Measurements from ENCODE around the gene MEGF11. TPM values are rescaled to one million over a fixed set of nuclear protein-coding genes. Genes with fewer than 3 reads are reported as not detected.

MEGF11 gene
- polyA plus RNA-seq, 6 donors from 2014 or later: 1.00 TPM; not detected in 5

- no peak overlapping the region for H3K27ac Mint-ChIP-seq
- no peak overlapping the region for H3K4me3 Mint-ChIP-seq
- H3K9me3 Mint-ChIP-seq: no peaks in the 10 kb centered on the region
- H3K4me1 Mint-ChIP-seq: no peaks in the 10 kb centered on the region
- ATAC-seq (ENCODE audit: low read depth in 2 of 2): no peak
- H3K27me3 Mint-ChIP-seq: no peaks in the 10 kb centered on the region
- no peaks in the 10 kb centered on the region for H3K36me3 Mint-ChIP-seq
- DNase-seq: no peak
These were observed 316.1 kb downstream of the MEGF11 start for GRCh38 chr15:65937476-65937875.

GRCh38 chr15:65937054-65937453, 316.5 kb downstream of the MEGF11 start:
- H3K27ac Mint-ChIP-seq: peak overlapping the region in 2 of 6 donors; percentile 4 to 59
- no peaks in the 10 kb centered on the region for H3K36me3 Mint-ChIP-seq

GRCh38 chr15:65936282-65936681, 317.3 kb downstream of the MEGF11 start:
- H3K27ac Mint-ChIP-seq: no peak overlapping the region
- ATAC-seq (ENCODE audit: low read depth in 2 of 2): no peak
- no peaks in the 10 kb centered on the region for H3K36me3 Mint-ChIP-seq
- no peaks in the 10 kb centered on the region for H3K9me3 Mint-ChIP-seq
- no peak for DNase-seq
- no peaks in the 10 kb centered on the region for H3K27me3 Mint-ChIP-seq
- no peak overlapping the region for H3K4me3 Mint-ChIP-seq
- no peaks in the 10 kb centered on the region for H3K4me1 Mint-ChIP-seq

More at GRCh38 chr15:65937054-65937453, 316.5 kb downstream of the MEGF11 start:
- no peaks in the 10 kb centered on the region for H3K4me1 Mint-ChIP-seq
- no peaks in the 10 kb centered on the region for H3K27me3 Mint-ChIP-seq
- no peaks in the 10 kb centered on the region for H3K9me3 Mint-ChIP-seq
- DNase-seq: no peak
- no peak for ATAC-seq (ENCODE audit: low read depth in 2 of 2)
- no peak overlapping the region for H3K4me3 Mint-ChIP-seq

- no peaks in the 10 kb centered on the region for H3K9me3 Mint-ChIP-seq
- DNase-seq (no peak), ATAC-seq (ENCODE audit: low read depth in 2 of 2) (no peak)
- H3K36me3 Mint-ChIP-seq: no peaks in the 10 kb centered on the region
- no peaks in the 10 kb centered on the region for H3K4me1 Mint-ChIP-seq
- no peak overlapping the region for H3K27ac Mint-ChIP-seq
- no peaks in the 10 kb centered on the region for H3K27me3 Mint-ChIP-seq
- no peak overlapping the region for H3K4me3 Mint-ChIP-seq
These were observed 318.2 kb downstream of the MEGF11 start for GRCh38 chr15:65935391-65935790.

- no peak for ATAC-seq (ENCODE audit: low read depth in 2 of 2)
- Mint-ChIP-seq H3K27ac (no peak overlapping the region), H3K9me3 (no peaks in the 10 kb centered on the region), H3K27me3 (no peaks in the 10 kb centered on the region), H3K4me1 (peaks cover 0 to 4% (median 0%) of the 10 kb centered on the region in 3 donors), H3K4me3 (no peak overlapping the region), H3K36me3 (no peaks in the 10 kb centered on the region)
- no peak for DNase-seq
These were observed 322.3 kb downstream of the MEGF11 start for GRCh38 chr15:65931221-65931620.

GRCh38 chr15:65930134-65930533, 323.4 kb downstream of the MEGF11 start:
- no peak overlapping the region for H3K4me3 Mint-ChIP-seq
- DNase-seq (no peak), ATAC-seq (ENCODE audit: low read depth in 2 of 2) (no peak)
- H3K27ac Mint-ChIP-seq: no peak overlapping the region
- H3K9me3 Mint-ChIP-seq: no peaks in the 10 kb centered on the region
- H3K4me1 Mint-ChIP-seq: peaks cover 0 to 4% (median 0%) of the 10 kb centered on the region in 3 donors
- H3K27me3 Mint-ChIP-seq: no peaks in the 10 kb centered on the region
- H3K36me3 Mint-ChIP-seq: no peaks in the 10 kb centered on the region

GRCh38 chr15:65929573-65929972, 324.0 kb downstream of the MEGF11 start:
- Mint-ChIP-seq H3K27me3 (no peaks in the 10 kb centered on the region), H3K4me1 (peaks cover 0 to 4% (median 0%) of the 10 kb centered on the region in 3 donors), H3K4me3 (no peak overlapping the region), H3K27ac (no peak overlapping the region), H3K9me3 (no peaks in the 10 kb centered on the region), H3K36me3 (no peaks in the 10 kb centered on the region)
- no peak for ATAC-seq (ENCODE audit: low read depth in 2 of 2)
- no peak for DNase-seq

GRCh38 chr15:65927545-65927944, 326.0 kb downstream of the MEGF11 start:
- Mint-ChIP-seq H3K27ac (peak overlapping the region in 1 of 6 donors; percentile 20), H3K27me3 (no peaks in the 10 kb centered on the region), H3K36me3 (no peaks in the 10 kb centered on the region), H3K9me3 (no peaks in the 10 kb centered on the region), H3K4me3 (peak overlapping the region in 1 of 8 donors; percentile 51), H3K4me1 (peaks cover 2 to 9% (median 4%) of the 10 kb centered on the region in 3 donors)
- ATAC-seq (ENCODE audit: low read depth in 2 of 2) (no peak), DNase-seq (no peak)

- Mint-ChIP-seq H3K4me3 (no peak overlapping the region), H3K36me3 (no peaks in the 10 kb centered on the region), H3K27me3 (no peaks in the 10 kb centered on the region), H3K4me1 (peaks cover 8 to 14% (median 10%) of the 10 kb centered on the region in 3 donors), H3K27ac (no peak overlapping the region), H3K9me3 (no peaks in the 10 kb centered on the region)
- ATAC-seq (ENCODE audit: low read depth in 2 of 2) (no peak), DNase-seq (no peak)
These were observed 326.7 kb downstream of the MEGF11 start for GRCh38 chr15:65926899-65927298.

- Mint-ChIP-seq H3K27ac (no peak overlapping the region), H3K4me1 (peaks cover 13 to 18% (median 14%) of the 10 kb centered on the region in 3 donors), H3K36me3 (no peaks in the 10 kb centered on the region), H3K4me3 (no peak overlapping the region), H3K9me3 (no peaks in the 10 kb centered on the region), H3K27me3 (no peaks in the 10 kb centered on the region)
- DNase-seq (no peak), ATAC-seq (ENCODE audit: low read depth in 2 of 2) (no peak)
These were observed 327.1 kb downstream of the MEGF11 start for GRCh38 chr15:65926459-65926858.

GRCh38 chr15:65925338-65925737, 328.2 kb downstream of the MEGF11 start:
- Mint-ChIP-seq H3K4me1 (peaks cover 24 to 30% (median 25%) of the 10 kb centered on the region in 3 donors), H3K36me3 (no peaks in the 10 kb centered on the region), H3K4me3 (no peak overlapping the region), H3K27ac (no peak overlapping the region), H3K9me3 (no peaks in the 10 kb centered on the region), H3K27me3 (no peaks in the 10 kb centered on the region)
- ATAC-seq (ENCODE audit: low read depth in 2 of 2) (no peak), DNase-seq (no peak)

- H3K36me3 Mint-ChIP-seq: no peaks in the 10 kb centered on the region
- peaks cover 31 to 36% (median 34%) of the 10 kb centered on the region in 3 donors for H3K4me1 Mint-ChIP-seq
- H3K4me3 Mint-ChIP-seq: peak overlapping the region in 1 of 8 donors; percentile 31
- H3K27ac Mint-ChIP-seq: peak overlapping the region in 1 of 6 donors; percentile 33
- no peak for ATAC-seq (ENCODE audit: low read depth in 2 of 2)
- H3K9me3 Mint-ChIP-seq: no peaks in the 10 kb centered on the region
- DNase-seq: no peak
- H3K27me3 Mint-ChIP-seq: no peaks in the 10 kb centered on the region
These were observed 329.5 kb downstream of the MEGF11 start for GRCh38 chr15:65924004-65924403.

GRCh38 chr15:65923264-65923663, 330.3 kb downstream of the MEGF11 start:
- Mint-ChIP-seq H3K9me3 (no peaks in the 10 kb centered on the region), H3K27ac (peak overlapping the region in 3 of 6 donors; percentile 19 to 74 (median 33)), H3K27me3 (no peaks in the 10 kb centered on the region)

GRCh38 chr15:65922621-65923020, 330.9 kb downstream of the MEGF11 start:
- Mint-ChIP-seq H3K4me3 (no peak overlapping the region), H3K4me1 (peaks cover 45 to 50% (median 47%) of the 10 kb centered on the region in 3 donors), H3K27ac (peak overlapping the region in 2 of 6 donors; percentile 34 to 74), H3K36me3 (no peaks in the 10 kb centered on the region), H3K9me3 (no peaks in the 10 kb centered on the region), H3K27me3 (no peaks in the 10 kb centered on the region)
- ATAC-seq (ENCODE audit: low read depth in 2 of 2) (no peak), DNase-seq (no peak)

More at GRCh38 chr15:65923264-65923663, 330.3 kb downstream of the MEGF11 start:
- H3K36me3 Mint-ChIP-seq: no peaks in the 10 kb centered on the region
- no peak for DNase-seq
- H3K4me1 Mint-ChIP-seq: peaks cover 39 to 43% (median 41%) of the 10 kb centered on the region in 3 donors
- peak overlapping the region in 1 of 8 donors; percentile 40 for H3K4me3 Mint-ChIP-seq
- no peak for ATAC-seq (ENCODE audit: low read depth in 2 of 2)

GRCh38 chr15:65921780-65922179, 331.8 kb downstream of the MEGF11 start:
- DNase-seq: no peak
- H3K4me1 Mint-ChIP-seq: peaks cover 51 to 58% (median 54%) of the 10 kb centered on the region in 3 donors
- no peaks in the 10 kb centered on the region for H3K36me3 Mint-ChIP-seq
- no peaks in the 10 kb centered on the region for H3K27me3 Mint-ChIP-seq
- H3K4me3 Mint-ChIP-seq: peak overlapping the region; percentile 9 to 79 (median 72)
- H3K9me3 Mint-ChIP-seq: no peaks in the 10 kb centered on the region
- peak in 1 of 2 donors; percentile 16 for ATAC-seq (ENCODE audit: low read depth in 2 of 2)
- peak overlapping the region; percentile 20 to 92 (median 62) for H3K27ac Mint-ChIP-seq
